ENCODE data around the gene TTC8. TPM values are rescaled to one million over a fixed set of nuclear protein-coding genes. Genes with fewer than 3 reads are reported as not detected.

The TTC8 gene
- total RNA-seq, 1 experiment from 2014 or later, result 9.2 TPM

- Histone ChIP-seq H2AFZ (ENCODE audit: low read length) (no peak overlapping the region), H3K4me2 (ENCODE audit: insufficient read depth, insufficient read length, low read length) (no peak overlapping the region), H2BK5ac (ENCODE audit: insufficient read length, low read length) (no peak overlapping the region), H3T11ph (ENCODE audit: low read length) (no peak overlapping the region), H3K14ac (ENCODE audit: insufficient read depth, low read length) (no peak overlapping the region), H4K5ac (ENCODE audit: insufficient read length, low read depth, low read length) (no peak overlapping the region), H4K91ac (ENCODE audit: insufficient read length, low read depth, low read length) (no peak overlapping the region), H3K79me1 (ENCODE audit: insufficient read depth, low read depth, low read length, poor library complexity, severe bottlenecking) (no peaks in the 10 kb centered on the region), H3K23ac (ENCODE audit: insufficient read length, low read depth, low read length) (no peak overlapping the region), H4K20me1 (ENCODE audit: control insufficient read depth, insufficient read depth, insufficient read length) (no peaks in the 10 kb centered on the region), H3K23me2 (ENCODE audit: insufficient read length, low read depth, low read length, poor library complexity, severe bottlenecking) (no peaks in the 10 kb centered on the region), H3K4me1 (ENCODE audit: insufficient read depth, low read length) (no peaks in the 10 kb centered on the region), H3K56ac (ENCODE audit: insufficient read length, low read depth, low read length) (no peak overlapping the region), H2BK12ac (ENCODE audit: insufficient read length, low read depth, low read length) (no peak overlapping the region), H3K18ac (ENCODE audit: insufficient read length, low read depth, low read length) (no peak overlapping the region), H3K27me3 (ENCODE audit: insufficient read depth, low read length) (no peaks in the 10 kb centered on the region), H2BK20ac (ENCODE audit: low read depth, low read length, poor library complexity, severe bottlenecking) (no peak overlapping the region), H3K27ac (ENCODE audit: insufficient read length, low read depth, low read length) (no peak overlapping the region), H2AK5ac (ENCODE audit: insufficient read length, low read length) (no peak overlapping the region), H2BK15ac (ENCODE audit: low read depth, low read length) (no peak overlapping the region), H3K9me3 (ENCODE audit: control insufficient read depth, low read depth, low read length) (no peaks in the 10 kb centered on the region), H3K4ac (ENCODE audit: low read depth, low read length) (no peak overlapping the region), H3K79me2 (ENCODE audit: insufficient read depth, low read length) (no peaks in the 10 kb centered on the region), H4K8ac (replicated peaks; ENCODE audit: insufficient read length, low read depth, low read length) (no peak overlapping the region), H2BK120ac (ENCODE audit: low read depth, low read length, poor library complexity, severe bottlenecking) (no peak overlapping the region), H3K9ac (ENCODE audit: extremely low read depth, insufficient read length, low read length) (no peak overlapping the region)
- TF ChIP-seq, protein P1, sequence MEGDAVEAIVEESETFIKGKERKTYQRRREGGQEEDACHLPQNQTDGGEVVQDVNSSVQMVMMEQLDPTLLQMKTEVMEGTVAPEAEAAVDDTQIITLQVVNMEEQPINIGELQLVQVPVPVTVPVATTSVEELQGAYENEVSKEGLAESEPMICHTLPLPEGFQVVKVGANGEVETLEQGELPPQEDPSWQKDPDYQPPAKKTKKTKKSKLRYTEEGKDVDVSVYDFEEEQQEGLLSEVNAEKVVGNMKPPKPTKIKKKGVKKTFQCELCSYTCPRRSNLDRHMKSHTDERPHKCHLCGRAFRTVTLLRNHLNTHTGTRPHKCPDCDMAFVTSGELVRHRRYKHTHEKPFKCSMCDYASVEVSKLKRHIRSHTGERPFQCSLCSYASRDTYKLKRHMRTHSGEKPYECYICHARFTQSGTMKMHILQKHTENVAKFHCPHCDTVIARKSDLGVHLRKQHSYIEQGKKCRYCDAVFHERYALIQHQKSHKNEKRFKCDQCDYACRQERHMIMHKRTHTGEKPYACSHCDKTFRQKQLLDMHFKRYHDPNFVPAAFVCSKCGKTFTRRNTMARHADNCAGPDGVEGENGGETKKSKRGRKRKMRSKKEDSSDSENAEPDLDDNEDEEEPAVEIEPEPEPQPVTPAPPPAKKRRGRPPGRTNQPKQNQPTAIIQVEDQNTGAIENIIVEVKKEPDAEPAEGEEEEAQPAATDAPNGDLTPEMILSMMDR (conservative IDR thresholded peaks at IDR 0.05), result no peak
- Mint-ChIP-seq H3K4me1 (no peaks in the 10 kb centered on the region), H3K4me3 (no peak overlapping the region), H3K36me3 (ENCODE audit: insufficient read depth in 1 of 3, low read depth in 3 of 3) (no peaks in the 10 kb centered on the region; a peak in 2 of 7 replicates), H3K27me3 (ENCODE audit: low read depth) (peaks cover 14% of the 10 kb centered on the region), H3K27ac (no peak overlapping the region; a peak in 1 of 7 replicates), H3K9me3 (peaks cover 6 to 8% of the 10 kb centered on the region in 2 experiments; a peak in 4 of 5 replicates)
- no peak for DNase-seq
- WGBS (ENCODE audit: extremely low coverage, insufficient read length, low lambda C conversion rate), result no CpG with 5 or more reads among the region's 5 CpGs
These were observed 80.4 kb downstream of the TTC8 start for GRCh38 chr14:88904864-88905263.

All from H9 (cell line).